Fibroblast of lung (primary cell): Measurements from ENCODE around the gene FEM1C. TPM values are rescaled to one million over a fixed set of nuclear protein-coding genes. Genes with fewer than 3 reads are reported as not detected.
A peak's percentile ranks its signal among the peaks of the same experiment; 100 is the strongest.

ENCODE experiments used
- DNase-seq, 2 donors: peaks; one replicate each; pipeline versions ENCODE4 v3.0.0 to v3.0.0-alpha.2; 2010; ENCODE audit warnings: low read depth in 2 of 2
- H2AFZ ChIP-seq: 2 replicates; pipeline ENCODE4 v1.5.1; 2012; ENCODE audit warnings: low read length, control low read depth, inconsistent platforms
- H3K27ac ChIP-seq: 2 replicates; pipeline ENCODE4 v1.5.1; 2011; ENCODE audit warnings: low read length, control low read depth; ENCODE audit not compliant: insufficient read depth
- H3K27me3 ChIP-seq: 2 replicates; pipeline ENCODE4 v1.5.1; 2011; ENCODE audit warnings: mild to moderate bottlenecking, low read length; ENCODE audit not compliant: control insufficient read depth, insufficient read depth
- H3K36me3 ChIP-seq: 2 replicates; pipeline ENCODE4 v1.5.1; 2011; ENCODE audit warnings: low read length; ENCODE audit not compliant: control insufficient read depth, insufficient read depth
- H3K4me1 ChIP-seq: 2 replicates; pipeline ENCODE4 v1.5.1; 2011; ENCODE audit warnings: low read length; ENCODE audit not compliant: control insufficient read depth, insufficient read depth; ENCODE audit errors: extremely low read depth
- H3K4me2 ChIP-seq: 2 replicates; pipeline ENCODE4 v1.5.1; 2011; ENCODE audit warnings: low read length, control low read depth; ENCODE audit not compliant: insufficient read depth; ENCODE audit errors: extremely low read depth
- H3K4me3 ChIP-seq, 4 experiments: fragments of 200-600 bp in 1 of 4; sonication (generic) in 1 of 4; replicated peaks in 1 of 4; 2 replicates each; pipeline ENCODE4 v1.5.1; 2011 to 2016; ENCODE audit warnings: low read length in 4 of 4, low read depth in 3 of 4, mild to moderate bottlenecking in 3 of 4, control low read depth in 2 of 4, inconsistent platforms in 1 of 4, mixed read lengths in 1 of 4; ENCODE audit not compliant: insufficient read depth in 1 of 4; ENCODE audit errors: control extremely low read depth in 1 of 4
- H3K79me2 ChIP-seq: 2 replicates; pipeline ENCODE4 v1.5.1; 2012; ENCODE audit warnings: mild to moderate bottlenecking, low read length, inconsistent platforms; ENCODE audit not compliant: control insufficient read depth, insufficient read depth
- H3K9ac ChIP-seq: 2 replicates; pipeline ENCODE4 v1.5.1; 2011; ENCODE audit warnings: mild to moderate bottlenecking, low read length, control low read depth; ENCODE audit not compliant: insufficient read depth
- H3K9me3 ChIP-seq: 2 replicates; pipeline ENCODE4 v1.5.1; 2012; ENCODE audit warnings: low read depth, low read length; ENCODE audit not compliant: control insufficient read depth, insufficient read depth
- H4K20me1 ChIP-seq: 2 replicates; pipeline ENCODE4 v1.5.1; 2011; ENCODE audit warnings: low read length; ENCODE audit not compliant: control insufficient read depth, insufficient read depth; ENCODE audit errors: extremely low read depth
- CTCF ChIP-seq, 2 donors: IDR thresholded peaks in 1 of 2; conservative IDR thresholded peaks in 1 of 2; 1 replicate in 1 of 2; 2 replicates in 1 of 2; pipeline ENCODE4 v1.5.1; 2011 to 2012; ENCODE audit warnings: low read length in 2 of 2, control low read depth in 1 of 2, inconsistent platforms in 1 of 2, low read depth in 1 of 2, mild to moderate bottlenecking in 1 of 2
- EZH2 ChIP-seq: IDR thresholded peaks from 2 replicates; pipeline ENCODE4 v1.5.1; 2012; ENCODE audit warnings: low read length, control low read depth, mild to moderate bottlenecking; ENCODE audit errors: missing control alignments
- polyA plus RNA-seq, 2 donors: library from polyadenylated mRNA; depleted of rRNA in 1 of 2; stranded (reverse) in 1 of 2; unstranded in 1 of 2; fragments of >200 nt; gene quantifications; 2 replicates each; pipeline ENCODE4 v1.2.1, GENCODE V29; 2011 to 2012; ENCODE audit warnings: missing spikeins in 1 of 2
- total RNA-seq: library from RNA; depleted of rRNA; stranded (reverse); fragments of >200 nt; gene quantifications from 2 replicates; pipeline ENCODE4 v1.2.1, GENCODE V29; 2014

The FEM1C gene
- total and polyA plus RNA-seq, 2 donors (not counting 1 experiment from before 2014, with no cell fraction given), result 26.4 to 53.2 TPM

- H3K79me2 ChIP-seq, result no peaks in the 10 kb centered on the region
- no peaks in the 10 kb centered on the region for H4K20me1 ChIP-seq
- no peak overlapping the region for H3K27ac ChIP-seq
- no peak overlapping the region for H3K4me3 ChIP-seq
- no peak overlapping the region for H3K4me2 ChIP-seq
- DNase-seq, result no peak
- H3K4me1 ChIP-seq, result no peaks in the 10 kb centered on the region
- no peaks in the 10 kb centered on the region for H3K27me3 ChIP-seq
- no peak overlapping the region for H3K9ac ChIP-seq
- H3K9me3 ChIP-seq, result no peaks in the 10 kb centered on the region
- no peaks in the 10 kb centered on the region for H3K36me3 ChIP-seq
- H2AFZ ChIP-seq, result peak overlapping the region; percentile 38
- TF ChIP-seq CTCF (conservative IDR thresholded peaks at IDR 0.05 in 1 of 2, IDR thresholded peaks at IDR 0.05 in 1 of 2; ENCODE audit: low read depth in 1 of 2, low read length in 2 of 2) (no peak), EZH2 (no peak)
Measured at GRCh38 chr5:115472271-115473025, 72.1 kb downstream of the FEM1C start.

- H3K4me1 ChIP-seq, result no peaks in the 10 kb centered on the region
- no peaks in the 10 kb centered on the region for H3K79me2 ChIP-seq
- no peak overlapping the region for H3K4me3 ChIP-seq
- H3K27ac ChIP-seq, result no peak overlapping the region
- H3K36me3 ChIP-seq, result no peaks in the 10 kb centered on the region
- peak in 1 of 2 donors; percentile 62 for DNase-seq
- H3K4me2 ChIP-seq, result no peak overlapping the region
- H2AFZ ChIP-seq, result no peak overlapping the region
- no peak overlapping the region for H3K9ac ChIP-seq
- no peak for TF ChIP-seq CTCF (conservative IDR thresholded peaks at IDR 0.05 in 1 of 2, IDR thresholded peaks at IDR 0.05 in 1 of 2; ENCODE audit: low read depth in 1 of 2, low read length in 2 of 2)
- no peak for TF ChIP-seq EZH2
- H3K9me3 ChIP-seq, result no peaks in the 10 kb centered on the region
- H3K27me3 ChIP-seq, result no peaks in the 10 kb centered on the region
- no peaks in the 10 kb centered on the region for H4K20me1 ChIP-seq
Measured at GRCh38 chr5:115471345-115472063, 73.1 kb downstream of the FEM1C start.

- Histone ChIP-seq H2AFZ (no peak overlapping the region), H4K20me1 (no peaks in the 10 kb centered on the region), H3K79me2 (no peaks in the 10 kb centered on the region), H3K36me3 (no peaks in the 10 kb centered on the region), H3K4me2 (no peak overlapping the region), H3K9me3 (no peaks in the 10 kb centered on the region), H3K4me1 (no peaks in the 10 kb centered on the region), H3K9ac (no peak overlapping the region), H3K4me3 (no peak overlapping the region), H3K27ac (no peak overlapping the region), H3K27me3 (no peaks in the 10 kb centered on the region)
- no peak for DNase-seq
- TF ChIP-seq CTCF (conservative IDR thresholded peaks at IDR 0.05 in 1 of 2, IDR thresholded peaks at IDR 0.05 in 1 of 2; ENCODE audit: low read depth in 1 of 2, low read length in 2 of 2) (no peak), EZH2 (no peak)
Measured at GRCh38 chr5:115470921-115471320, 73.7 kb downstream of the FEM1C start.
